HCEC 1CT (cell line): ENCODE results near the gene STOM.

Source experiments
- DNase-seq: peaks from one replicate; pipeline ENCODE4 v3.0.0-alpha.2; 2017

Gene STOM

GRCh38 chr9:121318631-121319382 is 51.2 kb downstream of the STOM start:
- no peak for DNase-seq

GRCh38 chr9:121317737-121318630 is 52.1 kb downstream of the STOM start:
- no peak for DNase-seq

- DNase-seq, result no peak
Observed at GRCh38 chr9:121316852-121317373, 53.1 kb downstream of the STOM start.

- DNase-seq, result no peak
Observed at GRCh38 chr9:121316378-121316777, 53.7 kb downstream of the STOM start.

GRCh38 chr9:121313458-121314152 is 56.4 kb downstream of the STOM start:
- no peak for DNase-seq

DNA sequence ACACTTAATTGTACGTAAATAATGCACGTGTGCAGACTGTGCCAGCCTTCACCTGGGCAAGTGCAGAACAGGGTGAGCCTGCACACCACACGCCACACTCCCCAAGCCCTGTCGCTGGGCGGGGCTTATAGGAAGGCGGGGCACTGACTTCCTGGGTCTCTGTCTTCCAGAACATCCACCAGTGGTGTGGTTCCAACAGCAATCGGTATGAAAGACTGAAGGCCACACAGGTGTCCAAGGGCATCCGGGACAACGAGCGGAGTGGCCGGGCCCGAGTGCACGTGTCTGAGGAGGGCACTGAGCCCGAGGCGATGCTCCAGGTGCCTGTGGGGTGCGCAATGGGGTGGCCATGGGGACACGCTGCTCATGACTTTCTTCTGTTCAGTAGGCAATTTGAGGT is 57.9 kb downstream of the STOM start:
- no peak for DNase-seq

DNA sequence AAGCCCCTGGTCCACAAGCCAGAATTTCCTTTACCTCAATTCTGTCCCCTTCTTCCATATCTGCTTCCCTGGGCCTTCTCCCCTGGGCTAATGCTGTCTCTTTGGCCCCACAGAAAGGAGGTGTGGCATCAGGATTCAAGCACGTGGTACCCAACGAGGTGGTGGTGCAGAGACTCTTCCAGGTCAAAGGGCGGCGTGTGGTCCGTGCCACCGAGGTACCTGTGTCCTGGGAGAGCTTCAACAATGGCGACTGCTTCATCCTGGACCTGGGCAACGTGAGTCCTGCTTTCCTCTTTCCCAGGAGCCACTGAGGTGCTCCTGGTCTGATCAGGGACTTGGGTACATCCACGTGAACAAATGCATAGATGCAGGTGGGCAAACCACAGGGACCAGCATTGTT is 59.5 kb downstream of the STOM start:
- DNase-seq, result no peak

DNA sequence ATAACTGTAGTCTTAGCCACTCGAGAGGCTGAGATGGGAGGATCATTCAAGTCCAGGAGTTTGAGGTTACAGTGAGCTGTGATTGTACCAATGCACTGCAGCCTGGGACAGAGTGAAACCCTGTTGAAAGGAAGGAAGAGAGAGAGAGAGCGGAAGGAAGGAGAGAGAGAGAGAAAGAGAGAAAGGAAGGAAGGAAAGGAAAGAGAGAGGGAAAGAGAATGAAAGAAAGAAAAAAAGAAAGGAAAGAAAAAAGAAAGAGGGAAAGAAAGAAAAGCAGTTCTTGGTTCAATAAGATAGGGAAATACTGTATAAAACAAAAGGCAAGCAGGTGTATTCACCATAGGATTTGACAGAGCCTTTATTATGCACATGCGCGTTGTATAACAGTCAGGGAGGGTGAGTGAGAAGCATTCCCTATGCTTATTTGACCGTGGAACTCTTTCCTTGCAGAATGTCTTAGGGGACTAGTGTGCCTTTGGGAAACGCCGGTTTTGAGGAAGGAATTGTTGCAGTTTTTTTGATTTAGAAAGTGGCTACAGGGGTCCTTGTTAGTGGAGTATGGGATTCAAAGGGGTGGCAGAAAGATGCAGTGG is 60.1 kb downstream of the STOM start:
- no peak for DNase-seq

- DNase-seq, result no peak
Observed at GRCh38 chr9:121309171-121309570, 60.9 kb downstream of the STOM start.

DNA sequence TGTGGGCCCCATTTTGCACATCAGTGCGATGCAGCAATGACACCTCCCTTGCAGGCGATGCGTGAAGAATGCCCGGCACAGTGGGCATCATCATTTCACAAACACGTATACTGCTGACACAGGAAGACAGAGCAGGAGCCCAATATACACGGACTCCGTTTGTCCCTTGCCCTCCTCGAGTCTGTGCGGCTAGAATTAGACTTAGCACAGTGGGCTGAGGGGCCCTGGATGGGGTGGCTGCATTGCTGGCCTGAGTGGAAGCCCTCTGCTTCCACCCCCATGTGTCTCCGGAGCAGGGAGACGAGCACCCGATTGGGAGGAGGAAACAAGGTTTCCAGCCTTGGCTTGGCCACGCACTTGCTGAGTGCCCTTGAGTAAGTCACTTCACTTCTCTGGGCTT is 61.3 kb downstream of the STOM start:
- DNase-seq, result no peak

DNA sequence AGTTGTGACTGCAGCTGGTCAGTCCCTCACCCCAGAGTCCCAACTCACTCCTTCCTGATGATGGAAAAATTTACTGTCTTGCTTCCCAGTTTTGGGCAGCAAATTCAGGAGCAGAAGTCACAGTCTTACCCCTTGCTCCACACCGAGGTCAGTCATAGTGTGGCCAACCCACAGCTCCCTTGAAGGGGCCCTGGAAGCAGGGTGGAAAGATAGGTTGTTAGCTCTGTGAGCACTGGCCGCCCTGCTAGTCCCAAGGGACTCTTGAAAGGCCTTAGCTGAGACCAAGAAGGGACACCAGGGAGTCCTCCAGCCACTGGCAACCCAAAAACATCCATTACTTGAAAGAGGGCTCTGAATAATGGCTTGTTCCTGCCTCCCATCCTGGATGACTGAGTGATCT is 62.1 kb downstream of the STOM start:
- no peak for DNase-seq

- DNase-seq, result no peak
Observed at GRCh38 chr9:121305269-121305994, 64.6 kb downstream of the STOM start.

GRCh38 chr9:121304707-121305106 is 65.3 kb downstream of the STOM start:
- no peak for DNase-seq

DNA sequence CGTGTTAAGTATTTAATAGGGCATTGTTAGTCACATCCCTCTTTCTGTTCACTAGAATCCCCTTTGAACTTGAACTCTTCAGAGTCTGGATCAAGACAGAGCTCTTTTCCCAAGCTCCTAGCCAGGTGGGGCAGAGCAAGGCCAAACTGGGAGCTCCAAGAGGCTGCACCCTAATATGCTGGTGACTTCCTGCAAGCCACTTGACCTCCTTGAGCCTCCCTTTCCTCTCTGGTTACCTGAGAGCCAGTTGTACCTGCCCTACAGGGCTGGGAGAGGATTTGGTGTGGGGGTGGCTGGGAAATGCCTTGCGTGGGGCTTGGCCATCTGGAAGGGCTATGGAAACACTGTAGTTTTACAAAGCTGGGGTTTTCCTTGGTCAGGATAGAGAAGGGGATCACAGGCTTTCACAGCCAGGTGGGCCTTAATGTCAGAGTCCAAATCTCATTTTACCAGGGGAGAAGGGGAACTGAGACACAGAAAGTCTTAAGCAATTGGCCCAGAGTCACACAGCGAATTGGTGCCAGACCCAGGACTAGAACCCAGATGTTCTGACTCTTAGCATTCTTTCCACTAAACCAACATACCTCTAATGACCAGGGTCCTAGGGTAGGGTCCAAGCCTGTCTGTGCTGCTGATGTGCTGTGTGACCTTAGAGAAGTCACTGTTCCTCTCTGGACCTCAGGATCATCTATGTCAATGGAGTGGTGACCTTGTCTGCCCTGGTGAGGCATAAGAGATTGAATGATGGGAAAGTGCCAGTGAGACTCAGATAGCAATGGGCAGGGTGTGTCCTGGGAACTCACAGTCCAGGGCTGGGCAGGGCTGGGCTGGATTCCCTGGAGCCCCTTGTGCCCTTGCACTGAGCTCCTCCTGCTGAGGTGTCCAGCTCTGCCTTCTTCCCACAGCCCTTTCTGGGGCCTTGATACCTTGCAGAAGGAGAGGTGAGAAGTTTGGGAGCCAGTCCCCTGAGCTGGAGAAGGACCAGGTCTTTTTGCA is 66.3 kb downstream of the STOM start:
- no peak for DNase-seq

- DNase-seq, result no peak
Observed at GRCh38 chr9:121302786-121303185, 67.3 kb downstream of the STOM start.

DNA sequence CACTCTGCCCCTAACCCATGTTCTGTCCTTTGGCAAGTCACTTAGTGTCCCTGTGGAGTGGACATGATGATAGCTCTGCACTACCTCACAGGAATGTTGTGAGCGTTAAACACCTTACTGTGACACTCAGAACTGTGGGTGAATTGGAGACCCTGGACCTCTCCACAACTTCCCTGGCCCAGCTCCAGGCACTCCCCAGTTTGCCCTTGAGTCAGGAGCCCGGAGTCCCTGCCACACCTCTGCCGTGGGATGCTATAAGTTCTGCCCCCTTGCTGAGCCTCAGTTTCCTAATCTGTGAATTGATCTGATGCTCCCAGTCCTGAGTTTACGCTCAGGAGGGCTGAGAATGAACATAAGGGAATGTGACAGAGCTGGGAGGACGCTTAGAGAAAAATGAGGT is 67.7 kb downstream of the STOM start:
- no peak for DNase-seq

DNA sequence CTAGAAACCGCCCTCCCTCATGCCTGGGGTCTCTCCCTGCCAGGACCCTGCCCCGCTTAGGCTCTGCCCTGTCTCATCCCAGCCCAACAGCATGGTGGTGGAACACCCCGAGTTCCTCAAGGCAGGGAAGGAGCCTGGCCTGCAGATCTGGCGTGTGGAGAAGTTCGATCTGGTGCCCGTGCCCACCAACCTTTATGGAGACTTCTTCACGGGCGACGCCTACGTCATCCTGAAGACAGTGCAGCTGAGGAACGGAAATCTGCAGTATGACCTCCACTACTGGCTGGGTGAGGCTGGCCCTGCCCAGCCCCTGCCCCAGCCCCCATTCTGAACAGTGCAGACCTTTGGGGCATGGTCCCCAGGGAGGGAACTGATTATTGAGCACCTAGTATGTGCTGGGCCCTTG is 68.2 kb downstream of the STOM start:
- DNase-seq, result no peak

DNA sequence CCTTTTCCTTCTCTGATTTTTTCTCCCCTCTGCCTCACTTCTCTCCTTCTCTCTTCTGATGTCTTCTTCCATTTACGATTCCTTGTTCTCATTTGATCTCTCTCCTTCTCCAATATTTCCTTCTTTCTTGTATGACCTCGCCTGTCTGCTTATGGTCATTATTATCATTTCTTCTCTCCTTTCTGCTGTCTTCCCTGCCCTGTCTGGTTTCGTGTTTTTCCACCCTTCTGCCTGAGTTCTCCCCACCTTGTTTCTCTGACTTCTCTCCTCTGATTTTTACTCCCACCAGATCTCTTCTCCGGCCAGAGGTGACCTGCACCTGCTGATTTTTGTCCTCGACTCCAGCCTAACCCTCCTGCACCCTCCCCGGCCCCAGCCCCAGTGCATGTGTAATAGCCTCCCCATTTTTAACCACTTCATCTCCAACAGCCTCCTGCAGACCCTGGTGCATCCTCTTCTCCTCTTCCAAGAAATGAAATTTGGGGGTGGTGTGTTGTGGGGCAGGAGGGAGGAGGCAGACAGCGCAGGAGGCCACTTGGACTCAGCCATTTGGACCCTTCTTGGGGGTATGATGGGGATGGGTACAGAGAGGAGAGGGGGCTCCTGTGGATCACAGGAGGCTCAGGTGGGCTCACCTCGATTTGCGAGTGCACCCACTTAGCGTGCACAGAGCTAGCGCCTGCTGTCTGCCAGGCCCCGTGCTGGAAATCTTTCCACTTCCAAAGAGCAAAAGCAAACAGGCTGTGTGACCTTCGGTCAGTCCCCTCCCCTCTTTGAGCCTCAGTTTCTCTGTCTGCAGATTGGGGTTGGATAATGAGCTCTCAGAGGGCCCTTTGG is 69.5 kb downstream of the STOM start:
- no peak for DNase-seq

GRCh38 chr9:121299467-121300282 is 70.4 kb downstream of the STOM start:
- DNase-seq, result no peak
